ENCODE measurements around the gene DDIT3. TPM values are rescaled to one million over a fixed set of nuclear protein-coding genes. Genes with fewer than 3 reads are reported as not detected.

The DDIT3 gene
- total and polyA plus RNA-seq, 2 of the 8 experiments (the other 6 are each of a cell fraction or from before 2014, with no cell fraction given), result 4.9 to 5.7 TPM

- TF ChIP-seq YY1 (IDR thresholded peaks at IDR 0.05; ENCODE audit: low read depth, low read length) (peak; percentile 80; the same call in 1 of the 2 replicates), JUND (IDR thresholded peaks at IDR 0.05; ENCODE audit: low read length) (peak; percentile 63; the same call in 1 of the 2 replicates), TBP (IDR thresholded peaks at IDR 0.05; ENCODE audit: low read depth, low read length) (peak; percentile 87), EZH2 (IDR thresholded peaks at IDR 0.05; ENCODE audit: low read depth, low read length, severe bottlenecking) (no peak), KDM4A (IDR thresholded peaks at IDR 0.05; ENCODE audit: low read depth, low read length, severe bottlenecking) (peak; percentile 34), TAF1 (IDR thresholded peaks at IDR 0.05; ENCODE audit: low read depth, low read length) (peak; percentile 93), NANOG (IDR thresholded peaks at IDR 0.05; ENCODE audit: insufficient read depth, low read depth, low read length, poor library complexity, severe bottlenecking) (no peak), SRF (IDR thresholded peaks at IDR 0.05; ENCODE audit: low read depth, low read length) (no peak), KDM5A (IDR thresholded peaks at IDR 0.05; ENCODE audit: low read length) (no peak), ASH2L (IDR thresholded peaks at IDR 0.05; ENCODE audit: low read length) (peak; percentile 83), CTBP2 (IDR thresholded peaks at IDR 0.05; ENCODE audit: borderline replicate concordance, insufficient read depth, insufficient read length, low read length) (no peak), SIN3A (conservative IDR thresholded peaks at IDR 0.05 in 1 of 2, IDR thresholded peaks at IDR 0.05 in 1 of 2; ENCODE audit: low read depth in 1 of 2, low read length in 2 of 2) (peak in 1 of 2 experiments; percentile 85; a peak in 1 of 4 replicates), GTF2F1 (IDR thresholded peaks at IDR 0.05; ENCODE audit: borderline replicate concordance, low read depth, low read length) (no peak), CHD1 (IDR thresholded peaks at IDR 0.05; ENCODE audit: low read depth, low read length) (no peak), RNF2 (IDR thresholded peaks at IDR 0.05; ENCODE audit: borderline replicate concordance, low read depth, low read length, missing control alignments, poor library complexity, severe bottlenecking) (no peak), MAFK (IDR thresholded peaks at IDR 0.05; ENCODE audit: low read depth, low read length) (no peak), SIX5 (IDR thresholded peaks at IDR 0.05; ENCODE audit: low read depth, low read length) (peak; percentile 87), EGR1 (IDR thresholded peaks at IDR 0.05; ENCODE audit: borderline replicate concordance, low read depth, low read length) (0 out of 2 replicates have a peak, but pooled peaks have one; percentile 25), SP1 (IDR thresholded peaks at IDR 0.05; ENCODE audit: low read depth, low read length) (peak; percentile 24; the same call in 1 of the 2 replicates), TCF12 (IDR thresholded peaks at IDR 0.05; ENCODE audit: low read depth, low read length) (no peak)
- TF ChIP-seq, protein P1, sequence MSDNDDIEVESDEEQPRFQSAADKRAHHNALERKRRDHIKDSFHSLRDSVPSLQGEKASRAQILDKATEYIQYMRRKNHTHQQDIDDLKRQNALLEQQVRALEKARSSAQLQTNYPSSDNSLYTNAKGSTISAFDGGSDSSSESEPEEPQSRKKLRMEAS (IDR thresholded peaks at IDR 0.05), result peak; percentile 65
- TF ChIP-seq, protein P2, sequence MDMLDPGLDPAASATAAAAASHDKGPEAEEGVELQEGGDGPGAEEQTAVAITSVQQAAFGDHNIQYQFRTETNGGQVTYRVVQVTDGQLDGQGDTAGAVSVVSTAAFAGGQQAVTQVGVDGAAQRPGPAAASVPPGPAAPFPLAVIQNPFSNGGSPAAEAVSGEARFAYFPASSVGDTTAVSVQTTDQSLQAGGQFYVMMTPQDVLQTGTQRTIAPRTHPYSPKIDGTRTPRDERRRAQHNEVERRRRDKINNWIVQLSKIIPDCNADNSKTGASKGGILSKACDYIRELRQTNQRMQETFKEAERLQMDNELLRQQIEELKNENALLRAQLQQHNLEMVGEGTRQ (IDR thresholded peaks at IDR 0.05; ENCODE audit: low read length), result no peak
Measured at GRCh38 chr12:57487597-57488401, 32.5 kb downstream of the DDIT3 start, which contains the start of gene MARS1 (continued).

Data from H1 (cell line).